Mesendoderm (in vitro differentiated cells): Measurements from ENCODE around the gene MATCAP1.

Experiments
- DNase-seq: peaks from one replicate; pipeline ENCODE4 v3.0.0; 2013
- H2AK5ac ChIP-seq: 2 replicates; pipeline ENCODE4 v1.6.1; 2013; ENCODE audit warnings: low read length, inconsistent platforms
- H2BK120ac ChIP-seq: 2 replicates; pipeline ENCODE4 v1.6.1; 2013; ENCODE audit warnings: low read depth, mild to moderate bottlenecking, low read length, moderate library complexity, mixed read lengths
- H2BK15ac ChIP-seq: replicated peaks from 2 replicates; pipeline ENCODE4 v1.6.1; 2013; ENCODE audit warnings: low read depth, mild to moderate bottlenecking, moderate library complexity
- H2BK5ac ChIP-seq: 2 replicates; pipeline ENCODE4 v1.6.1; 2013; ENCODE audit warnings: low read length, inconsistent platforms
- H3K18ac ChIP-seq: 2 replicates; pipeline ENCODE4 v1.6.1; 2013; ENCODE audit warnings: mild to moderate bottlenecking, low read length, mixed read lengths
- H3K23ac ChIP-seq: one replicate; pipeline ENCODE4 v1.6.1; 2013; ENCODE audit warnings: low read length
- H3K27ac ChIP-seq: 2 replicates; pipeline ENCODE4 v1.5.1; 2013; ENCODE audit warnings: low read depth, mild to moderate bottlenecking, inconsistent platforms, low read length, moderate library complexity
- H3K27me3 ChIP-seq: 2 replicates; pipeline ENCODE4 v1.6.1; 2013; ENCODE audit warnings: low read length, control low read depth, mild to moderate bottlenecking, inconsistent platforms; ENCODE audit not compliant: insufficient read depth, poor library complexity
- H3K36me3 ChIP-seq: 2 replicates; pipeline ENCODE4 v1.6.1; 2013; ENCODE audit warnings: low read length, inconsistent platforms; ENCODE audit not compliant: control insufficient read depth, insufficient read depth
- H3K4ac ChIP-seq: one replicate; pipeline ENCODE4 v1.6.1; 2013; ENCODE audit warnings: low read depth, mild to moderate bottlenecking, low read length, moderate library complexity
- H3K4me1 ChIP-seq: 2 replicates; pipeline ENCODE4 v1.6.1; 2013; ENCODE audit warnings: low read depth, low read length, inconsistent platforms; ENCODE audit not compliant: control insufficient read depth
- H3K4me2 ChIP-seq: 2 replicates; pipeline ENCODE4 v1.6.1; 2013; ENCODE audit warnings: low read length
- H3K4me3 ChIP-seq: 2 replicates; pipeline ENCODE4 v1.5.1; 2013; ENCODE audit warnings: mild to moderate bottlenecking, low read length
- H3K56ac ChIP-seq: one replicate; pipeline ENCODE4 v1.6.1; 2013; ENCODE audit warnings: low read length
- H3K79me1 ChIP-seq: 2 replicates; pipeline ENCODE4 v1.6.1; 2013; ENCODE audit warnings: low read length, inconsistent platforms
- H3K79me2 ChIP-seq: 2 replicates; pipeline ENCODE4 v1.6.1; 2013; ENCODE audit warnings: mild to moderate bottlenecking, low read length; ENCODE audit not compliant: control insufficient read depth, insufficient read depth
- H3K9ac ChIP-seq: 2 replicates; pipeline ENCODE4 v1.6.1; 2013; ENCODE audit warnings: low read length, inconsistent platforms
- H4K5ac ChIP-seq: one replicate; pipeline ENCODE4 v1.6.1; 2013; ENCODE audit warnings: low read length
- H4K8ac ChIP-seq: one replicate; pipeline ENCODE4 v1.6.1; 2013; ENCODE audit warnings: low read depth, mild to moderate bottlenecking, control low read depth, low read length, moderate library complexity
- WGBS: extraction: QIAGEN DNeasy Blood & Tissue Kit; methylation state at CpG from one replicate; pipeline ENCODE4 v1.1.7; 2013; ENCODE audit warnings: low lambda C conversion rate, missing lambda C conversion rate; ENCODE audit not compliant: insufficient coverage; ENCODE audit errors: extremely low coverage; 5-methylcytosine and 5-hydroxymethylcytosine counted together

MATCAP1 gene

DNA sequence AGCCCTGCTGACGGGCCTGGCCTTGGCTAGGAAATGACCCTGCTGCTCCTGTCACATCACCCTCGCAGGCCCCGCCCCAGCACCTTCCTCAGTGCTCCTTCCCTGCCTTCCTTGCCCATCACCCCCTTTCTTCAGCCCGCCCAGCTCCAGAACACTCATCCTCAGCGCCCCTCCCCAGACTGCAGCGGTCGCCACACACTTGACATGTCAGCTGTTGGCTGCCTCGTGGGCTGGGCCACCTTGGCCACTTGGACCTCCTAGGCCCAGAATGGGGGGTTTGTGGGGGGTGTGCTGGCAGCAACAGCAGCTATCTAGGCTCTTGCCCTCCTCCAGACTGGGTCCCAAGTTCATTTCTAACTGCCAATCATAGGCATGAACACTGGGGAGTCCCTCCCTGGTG is 25.8 kb upstream of the MATCAP1 start:
- no peak overlapping the region for H2BK5ac ChIP-seq
- no peak overlapping the region for H3K27ac ChIP-seq
- WGBS, result no CpG with 5 or more reads among the region's 8 CpGs
- no peak overlapping the region for H3K4ac ChIP-seq
- no peak overlapping the region for H2BK120ac ChIP-seq
- no peak overlapping the region for H4K8ac ChIP-seq
- no peak overlapping the region for H3K9ac ChIP-seq
- no peaks in the 10 kb centered on the region for H3K36me3 ChIP-seq
- no peaks in the 10 kb centered on the region for H3K4me1 ChIP-seq
- H2AK5ac ChIP-seq, result no peak overlapping the region
- H3K18ac ChIP-seq, result no peak overlapping the region
- no peak overlapping the region for H2BK15ac ChIP-seq
- no peaks in the 10 kb centered on the region for H3K79me1 ChIP-seq
- H3K27me3 ChIP-seq, result no peaks in the 10 kb centered on the region
- no peak overlapping the region for H3K56ac ChIP-seq
- H3K79me2 ChIP-seq, result no peaks in the 10 kb centered on the region
- DNase-seq, result no peak
- H3K23ac ChIP-seq, result no peak overlapping the region
- H3K4me2 ChIP-seq, result no peak overlapping the region
- H3K4me3 ChIP-seq, result no peak overlapping the region
- H4K5ac ChIP-seq, result no peak overlapping the region

DNA sequence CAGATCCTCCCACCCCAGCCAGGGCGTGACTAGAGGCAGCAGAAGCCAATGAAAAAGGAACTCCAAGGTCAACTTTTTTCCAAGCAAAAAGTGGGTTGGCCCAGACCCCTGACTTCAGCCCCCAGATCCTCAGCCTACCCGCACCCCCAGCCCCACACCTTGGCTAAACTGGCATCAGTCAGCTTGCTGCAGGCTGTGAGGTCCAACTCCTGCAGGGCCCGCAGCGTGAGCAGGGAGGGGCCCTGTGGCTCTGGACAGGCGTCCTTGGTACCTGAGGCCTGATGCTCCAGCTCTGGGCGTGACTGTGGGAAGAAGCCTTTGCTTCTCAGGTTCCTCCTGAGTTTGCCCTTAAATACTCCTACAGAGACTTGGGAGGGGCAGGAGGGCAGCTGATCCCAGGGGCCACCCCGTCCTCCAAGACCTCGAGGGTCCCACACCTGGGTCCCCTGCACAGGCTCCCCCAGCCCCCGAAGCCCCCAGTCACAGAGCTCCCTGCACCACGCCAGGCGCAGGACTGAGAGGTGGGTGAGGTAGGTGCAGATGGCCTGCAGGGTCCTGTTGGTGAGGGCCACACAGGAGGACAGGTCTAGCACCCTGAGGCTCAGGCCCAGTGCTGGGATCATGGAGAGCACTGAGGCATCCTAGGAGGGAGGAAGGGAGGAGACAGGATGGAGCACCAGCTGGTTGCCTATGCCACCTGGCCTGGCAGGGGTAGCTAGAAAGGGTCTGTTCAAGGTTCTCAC is 24.6 kb upstream of the MATCAP1 start:
- Histone ChIP-seq H4K8ac (no peak overlapping the region), H3K18ac (no peak overlapping the region), H2AK5ac (no peak overlapping the region), H3K79me2 (no peaks in the 10 kb centered on the region), H2BK120ac (no peak overlapping the region), H3K4me1 (no peaks in the 10 kb centered on the region), H2BK5ac (no peak overlapping the region), H3K27me3 (no peaks in the 10 kb centered on the region), H3K27ac (no peak overlapping the region), H3K36me3 (no peaks in the 10 kb centered on the region), H3K4ac (no peak overlapping the region), H2BK15ac (no peak overlapping the region), H3K4me2 (no peak overlapping the region), H3K56ac (no peak overlapping the region), H4K5ac (no peak overlapping the region), H3K23ac (no peak overlapping the region), H3K79me1 (no peaks in the 10 kb centered on the region), H3K9ac (no peak overlapping the region), H3K4me3 (no peak overlapping the region)
- WGBS, result no CpG with 5 or more reads among the region's 11 CpGs
- no peak for DNase-seq

DNA sequence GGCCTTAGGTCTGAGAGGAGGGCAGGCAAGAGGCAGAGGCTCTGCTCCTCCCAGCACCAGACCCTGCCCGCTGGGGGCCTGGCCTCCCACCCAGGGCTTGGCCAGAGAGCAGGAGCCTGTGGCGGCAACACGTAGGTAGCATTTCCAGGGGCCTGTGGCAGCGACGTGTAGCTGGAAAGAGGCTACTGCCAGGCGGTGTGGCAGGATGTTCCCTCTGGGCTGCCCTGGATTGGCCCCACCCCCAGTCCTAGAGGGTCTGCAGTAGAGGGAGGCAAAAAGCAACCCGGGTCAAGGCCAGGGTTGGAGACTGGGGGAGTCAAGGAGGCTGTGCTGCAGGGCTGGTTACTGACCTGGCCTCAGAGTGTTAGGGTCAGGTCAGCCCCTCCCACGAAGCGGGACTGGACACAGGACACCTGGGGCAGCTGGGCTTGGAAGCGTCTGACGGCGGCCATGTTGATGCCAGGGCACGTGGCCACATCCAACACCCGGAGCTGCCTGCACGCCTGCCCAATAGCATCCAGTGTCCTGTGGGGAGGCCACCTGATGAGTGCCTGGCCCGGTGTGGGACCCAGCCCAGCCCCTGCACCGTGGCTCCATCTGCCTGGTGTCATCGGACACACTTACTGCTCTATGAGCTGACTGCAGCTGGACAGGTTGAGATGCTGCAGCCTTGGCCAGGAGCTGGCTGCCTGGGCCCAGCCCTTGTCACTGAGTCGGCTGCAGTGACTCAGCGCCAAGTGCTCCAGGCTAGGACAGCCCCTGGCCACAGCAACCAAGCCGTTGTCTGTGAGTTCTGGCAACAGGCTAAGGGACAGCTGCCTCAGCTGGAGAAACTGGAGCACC is 23.7 kb upstream of the MATCAP1 start:
- no peak overlapping the region for H3K18ac ChIP-seq
- no peak overlapping the region for H2BK5ac ChIP-seq
- no peak overlapping the region for H2BK120ac ChIP-seq
- no peak overlapping the region for H2BK15ac ChIP-seq
- no peak overlapping the region for H3K4me2 ChIP-seq
- H3K79me1 ChIP-seq, result no peaks in the 10 kb centered on the region
- no peaks in the 10 kb centered on the region for H3K36me3 ChIP-seq
- no peaks in the 10 kb centered on the region for H3K4me1 ChIP-seq
- no peak for DNase-seq
- H3K4ac ChIP-seq, result no peak overlapping the region
- no CpG with 5 or more reads among the region's 21 CpGs for WGBS
- H4K8ac ChIP-seq, result no peak overlapping the region
- H3K9ac ChIP-seq, result no peak overlapping the region
- no peaks in the 10 kb centered on the region for H3K79me2 ChIP-seq
- H3K27me3 ChIP-seq, result no peaks in the 10 kb centered on the region
- H3K27ac ChIP-seq, result no peak overlapping the region
- no peak overlapping the region for H2AK5ac ChIP-seq
- H3K56ac ChIP-seq, result no peak overlapping the region
- no peak overlapping the region for H4K5ac ChIP-seq
- H3K4me3 ChIP-seq, result no peak overlapping the region
- H3K23ac ChIP-seq, result no peak overlapping the region

DNA sequence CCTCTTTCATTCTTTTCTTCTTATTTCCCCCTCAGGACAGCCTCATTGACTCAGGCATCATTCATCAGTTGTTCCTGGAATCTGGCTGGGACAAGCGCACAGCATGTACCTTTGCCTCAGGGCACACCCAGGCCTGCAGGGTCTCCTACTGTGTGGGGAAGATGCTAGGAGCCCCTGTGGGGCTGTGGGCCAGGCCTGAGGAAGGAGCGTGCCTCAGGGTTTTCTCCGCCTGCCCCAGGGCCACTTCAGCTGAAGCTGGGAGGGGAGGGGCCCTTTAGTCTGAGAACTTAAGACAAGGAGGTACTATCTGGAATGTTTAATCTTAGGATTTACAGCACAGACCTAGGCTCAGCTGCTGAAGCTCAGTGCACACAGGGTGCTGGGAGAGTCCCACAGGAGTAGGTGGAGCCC is 23.1 kb upstream of the MATCAP1 start:
- no peaks in the 10 kb centered on the region for H3K36me3 ChIP-seq
- H3K56ac ChIP-seq, result no peak overlapping the region
- WGBS, result no CpG with 5 or more reads among the region's 3 CpGs
- H3K4me2 ChIP-seq, result no peak overlapping the region
- no peaks in the 10 kb centered on the region for H3K79me1 ChIP-seq
- no peaks in the 10 kb centered on the region for H3K27me3 ChIP-seq
- no peak overlapping the region for H3K4me3 ChIP-seq
- no peak overlapping the region for H2BK15ac ChIP-seq
- no peak overlapping the region for H3K23ac ChIP-seq
- DNase-seq, result peak; percentile 37
- H2BK5ac ChIP-seq, result no peak overlapping the region
- no peak overlapping the region for H2AK5ac ChIP-seq
- H3K27ac ChIP-seq, result no peak overlapping the region
- no peak overlapping the region for H4K8ac ChIP-seq
- no peaks in the 10 kb centered on the region for H3K79me2 ChIP-seq
- H2BK120ac ChIP-seq, result no peak overlapping the region
- H3K4me1 ChIP-seq, result no peaks in the 10 kb centered on the region
- no peak overlapping the region for H3K18ac ChIP-seq
- H4K5ac ChIP-seq, result no peak overlapping the region
- H3K4ac ChIP-seq, result no peak overlapping the region
- no peak overlapping the region for H3K9ac ChIP-seq

DNA sequence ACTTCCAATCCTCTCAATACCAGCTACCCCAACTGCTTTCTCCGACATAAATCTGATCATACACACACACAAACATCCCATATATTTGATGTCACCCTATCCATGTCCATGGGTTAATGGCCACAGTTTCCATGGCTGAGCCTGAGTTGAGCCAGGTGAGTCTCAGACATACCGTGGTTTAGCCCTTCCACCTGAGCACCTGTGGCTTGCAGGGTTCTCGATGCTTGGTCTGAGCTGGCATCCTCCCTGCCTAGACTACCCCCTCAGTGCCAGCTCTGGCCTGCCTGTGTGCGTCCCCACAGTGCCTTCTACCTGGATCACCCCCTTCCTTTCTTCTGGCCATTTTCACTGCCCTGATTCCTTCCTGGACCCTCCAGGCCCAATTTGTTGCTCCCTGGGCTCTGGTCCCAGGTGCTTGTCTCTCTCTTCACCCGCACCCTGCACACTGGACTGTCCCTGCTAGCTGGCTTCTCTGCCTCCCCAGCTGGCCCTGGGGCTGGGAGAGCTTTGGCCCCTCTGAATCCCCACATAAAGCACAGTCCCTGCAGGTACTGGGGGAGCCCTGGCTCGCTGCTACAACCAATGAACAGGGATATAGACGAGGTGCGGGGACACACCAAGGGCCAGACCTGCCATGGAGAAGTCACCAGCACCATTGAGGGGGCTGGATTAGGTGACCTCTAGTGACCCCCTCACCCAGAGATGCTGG is 22.5 kb upstream of the MATCAP1 start:
- H3K27ac ChIP-seq, result no peak overlapping the region
- no peak overlapping the region for H3K4me2 ChIP-seq
- no peak overlapping the region for H3K23ac ChIP-seq
- no peak overlapping the region for H3K9ac ChIP-seq
- no peak overlapping the region for H2AK5ac ChIP-seq
- H2BK15ac ChIP-seq, result no peak overlapping the region
- H3K79me1 ChIP-seq, result no peaks in the 10 kb centered on the region
- no peak overlapping the region for H2BK120ac ChIP-seq
- no peaks in the 10 kb centered on the region for H3K79me2 ChIP-seq
- H3K18ac ChIP-seq, result no peak overlapping the region
- H3K36me3 ChIP-seq, result no peaks in the 10 kb centered on the region
- H2BK5ac ChIP-seq, result no peak overlapping the region
- H3K56ac ChIP-seq, result no peak overlapping the region
- WGBS, result no CpG with 5 or more reads among the region's 8 CpGs
- no peak overlapping the region for H3K4me3 ChIP-seq
- H4K8ac ChIP-seq, result no peak overlapping the region
- H3K4ac ChIP-seq, result no peak overlapping the region
- H4K5ac ChIP-seq, result no peak overlapping the region
- DNase-seq, result no peak
- H3K27me3 ChIP-seq, result no peaks in the 10 kb centered on the region
- H3K4me1 ChIP-seq, result no peaks in the 10 kb centered on the region
